GM23338 (cell line): ENCODE data around the gene RRAS. TPM values are rescaled to one million over a fixed set of nuclear protein-coding genes. Genes with fewer than 3 reads are reported as not detected.

Source experiments
- CREB1 ChIP-seq: fragments of 250-450 bp; sonication (Bioruptor Pico); IDR thresholded peaks from 2 replicates; pipeline ENCODE4 v1.5.0; 2020; ENCODE audit warnings: low read depth, mild to moderate bottlenecking, moderate library complexity
- CTCF ChIP-seq, 2 experiments: fragments of 200-600 bp in 1 of 2; sonication (generic) in 1 of 2; conservative IDR thresholded peaks; 2 replicates each; pipeline versions ENCODE4 v1.5.1 to v1.6.1; 2016 to 2017; ENCODE audit warnings: antibody characterized with exemption in 2 of 2, low read depth in 2 of 2, mild to moderate bottlenecking in 2 of 2, moderate library complexity in 1 of 2
- ETS1 ChIP-seq: IDR thresholded peaks from 2 replicates; pipeline ENCODE4 v1.6.1; 2016; ENCODE audit warnings: antibody characterized with exemption
- NANOG ChIP-seq: IDR thresholded peaks from 2 replicates; pipeline ENCODE4 v1.6.1; 2016; ENCODE audit warnings: antibody characterized with exemption, borderline replicate concordance
- ZNF114 ChIP-seq: fragments of 250-450 bp; sonication (Bioruptor Pico); IDR thresholded peaks from 2 replicates; pipeline ENCODE4 v1.5.0; 2020; ENCODE audit warnings: mild to moderate bottlenecking, moderate library complexity
- ZNF462 ChIP-seq: fragments of 250-450 bp; sonication (Bioruptor Pico); IDR thresholded peaks from 2 replicates; pipeline ENCODE4 v1.5.0; 2020; ENCODE audit warnings: mild to moderate bottlenecking, moderate library complexity
- polyA plus RNA-seq: library from polyadenylated mRNA; unstranded; fragments of >200 nt; fragmentation: Nextera tagmentation; extraction: Ambion mirVana; gene quantifications from 2 replicates; pipeline ENCODE4 v1.2.1, GENCODE V29; 2016
- total RNA-seq: library from RNA; depleted of rRNA; stranded (reverse); fragments of >200 nt; shearing (Covaris generic); gene quantifications from 2 replicates; pipeline ENCODE4 v1.2.3, GENCODE V29; 2014

The RRAS gene
- total and polyA plus RNA-seq, 2 experiments from 2014 or later: 9.3 to 30.0 TPM

- TF ChIP-seq ZNF462 (CRISPR knock-in tag) (no peak), NANOG (no peak), ZNF114 (CRISPR knock-in tag) (no peak), CREB1 (CRISPR knock-in tag) (no peak), ETS1 (no peak), CTCF (conservative IDR thresholded peaks at IDR 0.05; ENCODE audit: low read depth in 2 of 2) (no peak)
Measured at GRCh38 chr19:49686503-49687088, 46.7 kb upstream of the RRAS start (continued).
